ENCODE measurements around the gene TNFRSF25. TPM values are rescaled to one million over a fixed set of nuclear protein-coding genes. Genes with fewer than 3 reads are reported as not detected.

Gene TNFRSF25, protein sequence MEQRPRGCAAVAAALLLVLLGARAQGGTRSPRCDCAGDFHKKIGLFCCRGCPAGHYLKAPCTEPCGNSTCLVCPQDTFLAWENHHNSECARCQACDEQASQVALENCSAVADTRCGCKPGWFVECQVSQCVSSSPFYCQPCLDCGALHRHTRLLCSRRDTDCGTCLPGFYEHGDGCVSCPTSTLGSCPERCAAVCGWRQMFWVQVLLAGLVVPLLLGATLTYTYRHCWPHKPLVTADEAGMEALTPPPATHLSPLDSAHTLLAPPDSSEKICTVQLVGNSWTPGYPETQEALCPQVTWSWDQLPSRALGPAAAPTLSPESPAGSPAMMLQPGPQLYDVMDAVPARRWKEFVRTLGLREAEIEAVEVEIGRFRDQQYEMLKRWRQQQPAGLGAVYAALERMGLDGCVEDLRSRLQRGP
- 100 to 1,000 TPM in 1 of 4 donors, 10 to 100 TPM in 3; 53.7 to 168 (median 75.7) TPM for total RNA-seq

DNA sequence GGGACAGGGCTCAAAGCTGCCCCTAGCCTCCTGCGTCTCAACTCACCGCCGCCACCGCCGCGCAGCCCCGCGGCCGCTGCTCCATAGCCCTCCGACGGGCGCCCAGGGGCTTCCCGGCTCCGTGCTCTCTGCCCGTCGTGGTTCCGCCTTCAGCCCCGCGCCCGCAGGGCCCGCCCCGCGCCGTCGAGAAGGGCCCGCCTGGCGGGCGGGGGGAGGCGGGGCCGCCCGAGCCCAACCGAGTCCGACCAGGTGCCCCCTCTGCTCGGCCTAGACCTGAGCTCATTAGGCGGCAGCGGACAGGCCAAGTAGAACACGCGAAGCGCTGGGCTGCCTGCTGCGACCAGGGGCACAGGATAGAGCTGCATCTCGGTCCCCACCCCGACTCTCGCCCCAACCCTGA, at the start of gene TNFRSF25:
TNFRSF25 (minus strand) TSS at position 151 of the 400 bp plus-strand sequence; CDS start at position 85, 66 bp downstream.
- 66 to 91% methylated on average over 6 to 36 of the region's 43 CpGs for WGBS, 2 donors
- intact Hi-C loops (cut with DNase I; ENCODE audit: low total_unique reads) = no loop called here
- no peak for DNase-seq (ENCODE audit: low spot score in 2 of 2)
- H3K4me3 ChIP-seq (ENCODE audit: low read depth, poor library complexity, severe bottlenecking) = no peak within 1 kb of the TSS
- TF ChIP-seq POLR2A (IDR thresholded peaks at IDR 0.05) = no peak
- TF ChIP-seq, protein P1, sequence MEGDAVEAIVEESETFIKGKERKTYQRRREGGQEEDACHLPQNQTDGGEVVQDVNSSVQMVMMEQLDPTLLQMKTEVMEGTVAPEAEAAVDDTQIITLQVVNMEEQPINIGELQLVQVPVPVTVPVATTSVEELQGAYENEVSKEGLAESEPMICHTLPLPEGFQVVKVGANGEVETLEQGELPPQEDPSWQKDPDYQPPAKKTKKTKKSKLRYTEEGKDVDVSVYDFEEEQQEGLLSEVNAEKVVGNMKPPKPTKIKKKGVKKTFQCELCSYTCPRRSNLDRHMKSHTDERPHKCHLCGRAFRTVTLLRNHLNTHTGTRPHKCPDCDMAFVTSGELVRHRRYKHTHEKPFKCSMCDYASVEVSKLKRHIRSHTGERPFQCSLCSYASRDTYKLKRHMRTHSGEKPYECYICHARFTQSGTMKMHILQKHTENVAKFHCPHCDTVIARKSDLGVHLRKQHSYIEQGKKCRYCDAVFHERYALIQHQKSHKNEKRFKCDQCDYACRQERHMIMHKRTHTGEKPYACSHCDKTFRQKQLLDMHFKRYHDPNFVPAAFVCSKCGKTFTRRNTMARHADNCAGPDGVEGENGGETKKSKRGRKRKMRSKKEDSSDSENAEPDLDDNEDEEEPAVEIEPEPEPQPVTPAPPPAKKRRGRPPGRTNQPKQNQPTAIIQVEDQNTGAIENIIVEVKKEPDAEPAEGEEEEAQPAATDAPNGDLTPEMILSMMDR (IDR thresholded peaks at IDR 0.05) = no peak

DNA sequence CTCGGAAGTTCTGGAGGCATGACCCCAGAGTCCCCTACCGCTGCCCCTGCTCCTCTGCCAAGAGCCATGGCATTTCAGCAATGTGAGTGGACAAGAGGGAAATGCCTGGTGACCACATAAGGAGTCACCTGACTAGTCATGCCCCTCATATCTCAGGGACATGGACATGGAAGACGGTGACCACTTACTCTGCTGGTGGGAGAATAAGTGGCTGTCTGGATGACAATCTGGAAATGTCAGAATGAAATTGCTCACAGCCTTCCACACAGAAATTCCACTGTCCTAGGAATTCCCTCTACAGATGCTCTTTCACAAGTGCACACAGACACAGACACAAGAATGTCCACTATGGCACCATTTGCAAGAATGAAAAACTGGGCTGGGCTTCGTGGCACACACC, 49.8 kb upstream of the TNFRSF25 start:
- no peak for DNase-seq (ENCODE audit: low spot score in 2 of 2)
- H3K4me3 ChIP-seq (ENCODE audit: low read depth, poor library complexity, severe bottlenecking) = no peak overlapping the region
- no peak for TF ChIP-seq POLR2A (IDR thresholded peaks at IDR 0.05)
- 89 to 90% methylated on average over 4 of the region's 4 CpGs for WGBS, 2 donors
- intact Hi-C loops (cut with DNase I; ENCODE audit: low total_unique reads) = no loop called here

DNA sequence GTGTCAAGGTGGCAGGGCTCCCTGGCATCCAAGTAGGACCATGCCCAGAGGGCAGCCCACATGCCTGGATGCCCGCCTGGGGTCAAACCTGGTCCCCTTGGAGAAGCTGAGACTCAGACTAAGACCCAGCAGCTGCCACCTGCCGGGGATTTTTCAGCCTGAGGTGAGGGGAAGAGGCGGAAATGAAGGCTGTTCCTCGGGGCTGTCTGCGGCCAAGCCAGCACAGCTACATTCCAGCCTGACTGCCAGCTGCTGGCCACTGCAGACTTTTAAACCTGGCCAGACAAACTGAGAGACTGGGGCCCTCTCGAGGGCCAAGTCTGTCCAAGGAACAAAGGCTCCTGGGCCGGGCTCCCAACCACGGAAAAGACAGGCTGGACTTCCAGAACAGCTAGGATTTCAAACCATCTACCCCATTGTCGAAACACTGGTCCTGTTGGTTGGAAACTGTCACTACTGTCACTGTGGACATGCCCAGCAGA, 47.4 kb upstream of the TNFRSF25 start:
- H3K4me3 ChIP-seq (ENCODE audit: low read depth, poor library complexity, severe bottlenecking) = no peak overlapping the region
- intact Hi-C loops (cut with DNase I; ENCODE audit: low total_unique reads) = no loop called here
- DNase-seq (ENCODE audit: low spot score in 2 of 2) = no peak
- WGBS, 2 donors = 53 to 72% methylated on average over 5 to 9 of the region's 9 CpGs
- no peak for TF ChIP-seq POLR2A (IDR thresholded peaks at IDR 0.05)
- TF ChIP-seq, protein P1 (IDR thresholded peaks at IDR 0.05) = no peak

DNA sequence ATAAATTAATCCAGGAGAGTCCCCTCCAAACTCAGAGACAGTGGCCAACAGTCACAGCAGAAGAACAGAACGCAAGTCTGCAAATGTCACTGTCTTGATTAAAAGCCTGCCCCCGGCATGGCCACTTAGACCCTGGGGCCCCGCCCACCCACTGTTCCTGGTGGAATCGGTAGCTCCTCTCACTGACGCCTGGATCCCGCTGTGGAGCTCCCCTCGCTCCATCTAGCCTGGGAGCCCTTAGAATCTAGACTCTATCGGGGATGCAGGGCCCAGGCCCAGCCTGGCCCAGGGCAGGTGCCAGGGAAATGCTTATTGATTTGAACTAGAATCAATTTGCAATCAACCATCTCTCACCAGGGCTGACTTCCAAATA, 46.9 kb upstream of the TNFRSF25 start:
- DNase-seq (ENCODE audit: low spot score in 2 of 2) = no peak
- H3K4me3 ChIP-seq (ENCODE audit: low read depth, poor library complexity, severe bottlenecking) = no peak overlapping the region
- no peak for TF ChIP-seq POLR2A (IDR thresholded peaks at IDR 0.05)
- TF ChIP-seq, protein P1 (IDR thresholded peaks at IDR 0.05) = no peak
- intact Hi-C loops (cut with DNase I; ENCODE audit: low total_unique reads) = no loop called here
- WGBS, 2 donors = 79 to 85% methylated on average over 8 of the region's 8 CpGs

DNA sequence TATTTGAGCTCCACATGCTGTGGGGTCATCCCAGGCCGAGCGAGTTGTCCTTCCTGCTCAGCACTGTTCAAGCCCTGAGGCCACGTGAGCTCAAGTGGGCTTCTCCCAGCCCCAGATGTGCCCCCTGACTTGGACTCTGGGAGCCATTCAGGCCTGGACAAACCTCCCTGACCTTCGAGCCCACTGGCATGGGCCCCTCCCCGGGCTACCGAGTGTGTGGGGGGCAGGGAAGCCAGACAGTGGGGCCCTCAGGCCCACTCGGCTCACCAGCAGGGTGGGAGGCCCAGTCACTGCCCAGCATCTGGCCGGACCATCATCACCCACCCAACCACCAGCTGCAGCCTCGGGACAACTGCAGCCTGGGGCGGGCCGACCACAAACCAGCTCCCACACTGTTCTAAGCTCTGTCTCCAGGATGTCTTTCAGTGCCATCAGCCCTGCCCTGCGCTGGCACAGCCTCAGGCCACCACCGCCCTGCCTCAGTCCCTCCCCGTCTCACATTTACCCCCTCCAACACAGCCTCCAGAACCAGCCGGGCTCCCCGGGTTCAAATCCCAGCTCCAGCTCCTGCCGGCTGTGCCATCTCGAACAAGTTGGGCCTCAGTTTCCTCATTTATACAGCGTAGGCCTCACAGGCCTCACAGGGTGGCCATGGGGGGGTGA, 46.4 kb upstream of the TNFRSF25 start:
- H3K4me3 ChIP-seq (ENCODE audit: low read depth, poor library complexity, severe bottlenecking) = no peak overlapping the region
- WGBS, 2 donors = 80 to 83% methylated on average over 10 to 18 of the region's 19 CpGs
- TF ChIP-seq, protein P1 (IDR thresholded peaks at IDR 0.05) = no peak
- TF ChIP-seq POLR2A (IDR thresholded peaks at IDR 0.05) = no peak
- no peak for DNase-seq (ENCODE audit: low spot score in 2 of 2)
- intact Hi-C loops (cut with DNase I; ENCODE audit: low total_unique reads) = no loop called here

DNA sequence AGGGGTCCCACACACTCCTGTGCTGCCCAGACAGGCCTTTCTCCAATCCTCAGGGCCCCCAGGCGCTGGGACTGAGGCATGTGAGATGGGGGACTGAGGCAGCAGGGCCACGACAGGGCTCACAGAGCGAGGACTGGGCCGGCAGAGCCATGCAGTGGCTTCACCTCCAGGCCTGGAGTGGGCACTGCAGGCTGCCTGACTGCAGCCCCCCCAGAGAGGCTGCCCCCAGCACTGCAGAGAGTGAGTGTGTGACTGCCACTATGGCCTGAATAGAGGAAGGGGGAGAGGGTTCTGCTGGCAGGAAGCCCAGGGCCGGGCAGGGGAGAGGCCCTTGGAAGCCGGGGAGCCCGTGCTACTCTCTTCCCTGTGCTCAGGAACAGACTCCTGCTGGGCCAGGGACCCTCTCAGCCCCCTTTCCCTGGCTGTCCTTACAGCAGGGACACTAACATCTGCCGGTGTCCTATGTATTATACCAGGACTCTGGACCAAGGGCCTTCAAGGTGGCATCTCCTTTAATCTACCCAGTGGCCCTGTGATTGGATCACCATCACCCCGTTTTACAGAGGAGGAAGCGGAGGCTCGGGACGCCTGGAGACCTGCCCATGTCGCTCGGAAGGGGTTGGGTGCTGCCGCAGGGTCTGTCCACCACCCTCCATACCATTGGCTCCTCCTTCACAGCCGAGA, 45.7 kb upstream of the TNFRSF25 start:
- 87 to 90% methylated on average over 8 to 9 of the region's 16 CpGs for WGBS, 2 donors
- TF ChIP-seq, protein P1 (IDR thresholded peaks at IDR 0.05) = no peak
- TF ChIP-seq POLR2A (IDR thresholded peaks at IDR 0.05) = no peak
- intact Hi-C loops (cut with DNase I; ENCODE audit: low total_unique reads) = no loop called here
- H3K4me3 ChIP-seq (ENCODE audit: low read depth, poor library complexity, severe bottlenecking) = no peak overlapping the region
- no peak for DNase-seq (ENCODE audit: low spot score in 2 of 2)
